Nephron progenitor cell (in vitro differentiated cells): ENCODE measurements around the gene TBC1D22A.

Experiments
- DNase-seq: peaks from one replicate; pipeline ENCODE4 v3.0.0; 2021
- H3K27ac Mint-ChIP-seq: 2 replicates; pipeline ENCODE4 v1.8.0; 2021; ENCODE audit warnings: mild to moderate bottlenecking, moderate library complexity, mixed read lengths
- H3K27me3 Mint-ChIP-seq: 2 replicates; pipeline ENCODE4 v1.8.0; 2021; ENCODE audit warnings: mild to moderate bottlenecking, low read depth, mixed read lengths; ENCODE audit not compliant: poor library complexity
- H3K36me3 Mint-ChIP-seq: 2 replicates; pipeline ENCODE4 v1.8.0; 2021; ENCODE audit warnings: low read depth, mixed read lengths
- H3K4me1 Mint-ChIP-seq: 2 replicates; pipeline ENCODE4 v1.8.0; 2021; ENCODE audit warnings: mixed read lengths
- H3K4me3 Mint-ChIP-seq: 2 replicates; pipeline ENCODE4 v1.8.0; 2021; ENCODE audit warnings: mild to moderate bottlenecking, moderate library complexity, mixed read lengths
- H3K9me3 Mint-ChIP-seq: 2 replicates; pipeline ENCODE4 v1.8.0; 2021; ENCODE audit warnings: mild to moderate bottlenecking, moderate library complexity, mixed read lengths
- CTCF ChIP-seq: fragments of 200-600 bp; sonication (generic); IDR thresholded peaks from 2 replicates; pipeline ENCODE4 v1.5.0; 2021; ENCODE audit warnings: antibody characterized with exemption

TBC1D22A gene

GRCh38 chr22:47029244-47030074 lies 267.0 kb downstream of the TBC1D22A start:
- no peak overlapping the region for H3K27ac Mint-ChIP-seq
- peaks cover 33% of the 10 kb centered on the region for H3K4me1 Mint-ChIP-seq
- no peak overlapping the region for H3K4me3 Mint-ChIP-seq

DNA sequence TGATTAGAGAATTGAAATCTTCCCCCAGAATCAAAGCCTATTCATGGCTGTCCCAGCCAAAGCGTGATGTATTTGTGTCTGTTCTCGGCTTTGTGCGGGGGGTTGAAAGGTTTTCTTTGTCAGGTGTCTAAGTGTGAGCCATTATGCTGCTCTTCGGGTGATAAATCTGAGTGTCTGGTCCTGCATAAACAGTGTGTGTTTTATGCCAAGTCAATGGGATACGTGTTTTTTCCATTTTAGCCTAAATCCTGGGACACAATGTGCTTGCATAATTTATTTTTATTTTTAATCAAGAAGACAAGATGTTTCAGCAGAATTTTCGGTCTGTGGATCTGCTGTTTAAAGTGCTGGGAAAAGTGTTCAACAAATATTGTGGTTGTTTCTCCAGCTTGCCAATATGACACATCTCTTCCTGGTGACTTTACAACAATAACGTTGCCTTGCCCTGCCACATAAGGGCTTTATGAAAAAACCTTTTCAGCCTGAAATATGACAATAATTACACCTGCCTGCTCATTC lies 267.8 kb downstream of the TBC1D22A start:
- peaks cover 40% of the 10 kb centered on the region for H3K4me1 Mint-ChIP-seq
- peak overlapping the region; percentile 50 for H3K27ac Mint-ChIP-seq
- no peak overlapping the region for H3K4me3 Mint-ChIP-seq
- peaks cover 4% of the 10 kb centered on the region for H3K27me3 Mint-ChIP-seq
- no peaks in the 10 kb centered on the region for H3K9me3 Mint-ChIP-seq
- DNase-seq = no peak
- H3K36me3 Mint-ChIP-seq = no peaks in the 10 kb centered on the region
- no peak for TF ChIP-seq CTCF

More at GRCh38 chr22:47029244-47030074, 267.0 kb downstream of the TBC1D22A start:
- peaks cover 4% of the 10 kb centered on the region for H3K27me3 Mint-ChIP-seq
- H3K9me3 Mint-ChIP-seq = no peaks in the 10 kb centered on the region
- no peak for TF ChIP-seq CTCF
- H3K36me3 Mint-ChIP-seq = peaks cover 5% of the 10 kb centered on the region
- DNase-seq = no peak

DNA sequence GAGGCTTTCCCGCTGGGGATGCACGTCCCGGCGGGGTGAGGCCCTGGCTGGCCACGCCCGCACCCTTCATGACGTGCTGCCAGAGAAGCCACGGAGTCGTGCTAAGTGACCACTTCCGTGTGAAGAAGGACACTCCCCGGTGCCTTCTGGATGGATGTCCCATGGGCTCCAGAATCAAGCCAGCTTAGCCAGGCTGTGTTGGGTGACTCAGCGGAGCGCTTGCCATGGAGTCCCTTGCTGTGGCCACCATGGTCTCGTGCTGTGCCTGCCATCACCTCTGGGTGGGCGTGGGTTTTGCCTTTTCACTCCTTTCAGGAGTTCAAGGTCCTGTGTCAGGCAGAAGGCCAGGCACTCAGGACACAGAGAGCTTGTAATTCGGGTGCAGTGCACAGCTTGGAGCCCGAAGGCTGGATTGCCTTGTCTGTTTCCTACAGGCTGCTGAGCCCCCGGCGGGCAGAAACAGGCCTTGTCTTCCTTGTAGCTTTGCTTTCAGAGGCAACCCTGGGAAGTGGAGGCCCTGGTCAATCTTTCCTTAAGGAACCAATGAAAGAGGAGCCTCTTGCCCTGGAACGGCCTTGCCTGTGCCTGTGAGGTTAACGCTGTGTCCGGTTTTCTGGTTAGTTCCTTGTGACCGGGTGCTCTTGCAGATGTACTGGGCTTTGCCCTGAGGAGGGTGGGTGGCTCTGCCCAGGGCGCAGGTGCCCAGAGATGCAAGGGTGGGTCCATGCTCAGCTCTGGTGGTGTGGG lies 268.6 kb downstream of the TBC1D22A start:
- Mint-ChIP-seq H3K27ac (no peak overlapping the region), H3K36me3 (no peaks in the 10 kb centered on the region), H3K9me3 (no peaks in the 10 kb centered on the region), H3K4me1 (peaks cover 49% of the 10 kb centered on the region), H3K4me3 (no peak overlapping the region), H3K27me3 (peaks cover 4% of the 10 kb centered on the region)
- no peak for TF ChIP-seq CTCF
- no peak for DNase-seq

GRCh38 chr22:47031628-47031915 lies 269.1 kb downstream of the TBC1D22A start:
- Mint-ChIP-seq H3K27ac (no peak overlapping the region), H3K4me3 (no peak overlapping the region), H3K27me3 (peaks cover 4% of the 10 kb centered on the region), H3K9me3 (no peaks in the 10 kb centered on the region), H3K4me1 (peaks cover 51% of the 10 kb centered on the region), H3K36me3 (no peaks in the 10 kb centered on the region)
- DNase-seq = no peak
- TF ChIP-seq CTCF = no peak

DNA sequence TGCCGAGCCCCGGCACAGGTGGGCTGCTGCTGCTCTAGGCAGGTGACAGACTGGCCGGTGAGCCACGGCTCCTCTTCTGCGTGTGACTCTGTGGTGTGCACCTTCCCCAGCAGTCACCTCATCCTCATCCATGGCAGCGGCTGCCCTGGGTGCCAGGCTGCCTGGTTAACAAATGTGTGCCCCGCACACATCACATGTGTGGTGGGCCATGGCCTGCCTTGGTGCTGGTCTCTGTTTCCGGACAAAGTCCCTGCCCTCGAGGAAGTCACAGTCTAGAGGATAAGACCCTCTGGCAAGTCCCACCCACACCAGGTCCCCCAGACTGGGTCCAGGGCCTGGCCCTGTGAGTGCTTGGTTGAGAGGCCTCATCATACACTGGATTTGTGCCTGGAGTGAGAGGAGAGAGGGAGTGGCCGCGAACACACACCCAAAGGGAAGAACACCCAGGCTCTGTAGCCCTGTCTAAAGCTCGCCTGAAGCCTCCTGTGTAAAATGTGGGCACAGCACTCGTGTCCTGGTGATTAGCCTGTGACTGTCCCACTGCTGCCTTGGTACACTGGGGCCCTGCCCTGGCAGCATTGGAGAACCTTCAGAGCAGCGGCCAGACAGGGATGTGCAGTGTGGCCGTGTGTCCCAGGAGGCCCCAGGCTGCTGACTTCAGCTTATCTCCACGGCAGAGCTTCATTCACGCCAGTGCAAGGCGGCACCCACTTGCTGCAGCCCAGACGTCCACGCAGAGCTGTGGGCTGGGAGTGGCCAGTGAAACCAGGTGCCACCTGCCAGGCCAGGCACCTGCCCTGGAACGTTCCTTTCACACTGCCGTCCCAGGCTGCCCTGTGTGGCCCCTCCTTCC lies 269.9 kb downstream of the TBC1D22A start:
- peaks cover 51% of the 10 kb centered on the region for H3K4me1 Mint-ChIP-seq
- no peak overlapping the region for H3K27ac Mint-ChIP-seq
- H3K9me3 Mint-ChIP-seq = no peaks in the 10 kb centered on the region
- H3K36me3 Mint-ChIP-seq = no peaks in the 10 kb centered on the region
- no peak for TF ChIP-seq CTCF
- peak; percentile 1 for DNase-seq
- H3K4me3 Mint-ChIP-seq = no peak overlapping the region
- H3K27me3 Mint-ChIP-seq = peaks cover 4% of the 10 kb centered on the region
